ENCODE data around the gene MOCOS.

MOCOS gene

DNA sequence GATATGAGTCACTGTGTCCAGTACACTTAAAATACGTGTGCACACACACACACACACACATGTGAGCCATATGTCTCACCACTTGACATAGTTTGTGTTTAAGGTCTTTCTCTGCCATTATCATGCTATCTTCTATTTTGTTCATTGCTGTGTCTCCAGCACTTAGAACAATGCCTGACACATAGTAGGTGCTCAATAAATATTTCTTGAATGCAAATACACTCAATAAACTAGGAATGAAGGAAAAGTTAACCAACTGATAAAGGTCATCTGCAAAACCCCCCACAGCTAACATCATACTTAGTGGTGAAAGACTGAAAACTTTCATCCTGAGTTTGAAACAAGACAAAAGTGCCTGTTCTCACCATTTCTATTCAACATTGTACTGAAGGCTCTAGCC is 4.4 kb downstream of the MOCOS start:
- no peak overlapping the region for H3K4me3 Mint-ChIP-seq
- no peak overlapping the region for H3K27ac Mint-ChIP-seq
- TF ChIP-seq, protein P1, sequence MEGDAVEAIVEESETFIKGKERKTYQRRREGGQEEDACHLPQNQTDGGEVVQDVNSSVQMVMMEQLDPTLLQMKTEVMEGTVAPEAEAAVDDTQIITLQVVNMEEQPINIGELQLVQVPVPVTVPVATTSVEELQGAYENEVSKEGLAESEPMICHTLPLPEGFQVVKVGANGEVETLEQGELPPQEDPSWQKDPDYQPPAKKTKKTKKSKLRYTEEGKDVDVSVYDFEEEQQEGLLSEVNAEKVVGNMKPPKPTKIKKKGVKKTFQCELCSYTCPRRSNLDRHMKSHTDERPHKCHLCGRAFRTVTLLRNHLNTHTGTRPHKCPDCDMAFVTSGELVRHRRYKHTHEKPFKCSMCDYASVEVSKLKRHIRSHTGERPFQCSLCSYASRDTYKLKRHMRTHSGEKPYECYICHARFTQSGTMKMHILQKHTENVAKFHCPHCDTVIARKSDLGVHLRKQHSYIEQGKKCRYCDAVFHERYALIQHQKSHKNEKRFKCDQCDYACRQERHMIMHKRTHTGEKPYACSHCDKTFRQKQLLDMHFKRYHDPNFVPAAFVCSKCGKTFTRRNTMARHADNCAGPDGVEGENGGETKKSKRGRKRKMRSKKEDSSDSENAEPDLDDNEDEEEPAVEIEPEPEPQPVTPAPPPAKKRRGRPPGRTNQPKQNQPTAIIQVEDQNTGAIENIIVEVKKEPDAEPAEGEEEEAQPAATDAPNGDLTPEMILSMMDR (IDR thresholded peaks at IDR 0.05; ENCODE audit: unreplicated experiment in 3 of 3), result no peak
- H3K9me3 Mint-ChIP-seq, result no peaks in the 10 kb centered on the region
- peaks cover 23% of the 10 kb centered on the region for H3K4me1 Mint-ChIP-seq
- H3K27me3 Mint-ChIP-seq (ENCODE audit: low read depth), result peaks cover 32% of the 10 kb centered on the region
- H3K36me3 Mint-ChIP-seq (ENCODE audit: low read depth), result no peaks in the 10 kb centered on the region

DNA sequence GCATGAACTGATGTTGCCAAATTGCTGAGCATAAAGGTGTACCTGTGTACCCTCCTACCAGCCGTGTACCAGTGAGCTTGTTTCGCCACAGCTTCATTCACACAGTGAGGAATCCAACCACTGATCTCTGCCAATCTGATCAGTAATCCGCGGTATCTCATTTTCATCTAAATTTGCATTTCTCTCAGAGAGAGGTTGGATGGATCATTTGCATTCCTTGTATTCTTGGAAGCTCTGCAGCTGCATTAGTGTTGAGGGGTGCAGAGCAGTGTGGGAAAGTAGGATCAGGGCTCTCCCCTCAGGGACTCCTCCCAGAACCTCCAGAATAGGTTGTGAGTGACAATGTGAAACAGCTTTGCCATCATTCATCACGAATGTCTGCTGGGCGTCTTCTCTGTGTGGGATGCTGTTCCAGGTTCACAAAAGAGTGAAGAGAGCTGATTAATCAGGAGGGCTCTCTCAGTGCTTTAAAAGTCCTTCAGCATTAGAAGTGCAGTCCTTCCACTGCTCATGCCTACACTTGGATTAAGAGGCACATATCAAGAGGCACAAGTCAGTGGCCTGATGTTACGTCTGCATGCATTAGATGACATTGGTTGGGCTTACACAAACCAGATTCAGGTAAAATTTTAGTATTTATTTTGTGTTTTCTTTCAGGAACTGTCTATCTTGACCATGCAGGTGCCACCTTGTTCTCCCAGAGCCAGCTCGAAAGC is 7.5 kb downstream of the MOCOS start:
- no peaks in the 10 kb centered on the region for H3K9me3 Mint-ChIP-seq
- H3K36me3 Mint-ChIP-seq (ENCODE audit: low read depth), result no peaks in the 10 kb centered on the region
- no peak overlapping the region for H3K4me3 Mint-ChIP-seq
- H3K4me1 Mint-ChIP-seq, result peaks cover 6% of the 10 kb centered on the region
- H3K27me3 Mint-ChIP-seq (ENCODE audit: low read depth), result peaks cover 11% of the 10 kb centered on the region
- H3K27ac Mint-ChIP-seq, result no peak overlapping the region
- TF ChIP-seq, protein P1 (IDR thresholded peaks at IDR 0.05; ENCODE audit: unreplicated experiment in 3 of 3), result no peak

DNA sequence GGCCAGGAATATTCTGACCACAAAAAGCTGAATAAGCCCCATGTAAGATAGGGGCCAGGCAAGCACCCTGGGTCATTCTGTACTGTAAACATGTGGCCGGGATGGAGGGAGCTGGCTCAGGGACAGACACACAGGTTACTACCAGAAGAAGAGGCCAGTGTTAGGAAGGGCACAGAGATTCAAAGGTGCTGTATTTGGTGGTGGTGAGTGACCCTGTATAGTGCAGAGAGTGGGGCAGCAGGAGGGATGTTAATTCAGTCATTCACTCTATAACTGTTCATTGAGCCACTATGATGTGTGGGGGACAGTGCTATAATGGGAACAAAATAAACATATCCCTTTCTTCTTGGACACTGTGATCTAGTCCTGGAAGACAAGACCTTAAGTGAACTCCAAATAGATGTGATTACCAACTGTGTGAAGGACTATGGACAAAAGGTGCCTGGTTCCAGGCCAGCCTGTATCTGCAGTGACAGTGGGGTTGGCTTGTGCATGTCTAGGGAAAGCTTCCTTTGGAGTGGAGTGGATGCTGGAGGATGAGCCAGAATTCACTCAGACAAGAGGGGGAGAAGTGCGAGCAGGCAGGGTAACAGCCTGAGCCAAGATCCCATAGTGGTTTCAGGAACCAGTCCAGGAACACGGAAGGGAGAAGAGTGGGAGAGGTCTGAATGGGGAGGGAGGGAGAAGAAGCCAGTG is 8.3 kb downstream of the MOCOS start:
- no peak overlapping the region for H3K4me3 Mint-ChIP-seq
- TF ChIP-seq, protein P1 (IDR thresholded peaks at IDR 0.05; ENCODE audit: unreplicated experiment in 3 of 3), result no peak
- no peaks in the 10 kb centered on the region for H3K9me3 Mint-ChIP-seq

DNA sequence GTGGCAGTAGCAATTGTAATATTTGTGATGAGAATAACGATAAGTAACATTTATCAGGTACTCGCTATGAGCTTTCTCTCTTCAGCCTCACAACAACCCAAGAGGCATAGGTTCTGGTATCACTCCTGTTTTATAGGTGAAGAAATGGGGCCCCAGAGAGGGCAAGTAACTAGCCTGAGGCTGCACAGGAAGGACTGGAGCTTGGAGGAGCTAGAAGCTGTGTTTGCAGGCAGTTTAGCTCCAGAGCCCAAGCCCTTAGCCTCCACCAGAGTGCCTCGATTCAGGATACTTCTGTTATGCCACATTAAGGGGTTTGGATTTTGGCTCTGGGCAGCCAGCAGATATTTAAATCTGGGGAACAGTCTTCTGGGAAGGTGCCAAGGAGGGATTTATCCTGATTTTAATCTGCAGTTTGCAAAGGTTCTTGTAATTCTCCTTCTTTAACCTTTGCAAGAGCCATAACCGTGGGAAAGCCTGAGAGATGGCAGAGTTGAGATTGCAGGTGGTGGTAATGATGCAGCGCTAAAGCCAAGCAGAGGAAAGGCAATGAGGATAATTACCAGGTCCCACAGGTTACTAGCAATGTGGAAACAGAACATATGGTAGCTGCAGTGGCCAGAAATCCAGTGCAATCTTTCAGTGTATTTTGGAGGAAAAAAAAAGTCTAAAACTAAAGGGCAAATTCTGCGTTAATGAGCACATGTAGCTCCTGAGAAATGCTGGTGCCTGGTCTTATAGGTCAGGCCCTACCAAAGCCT is 9.1 kb downstream of the MOCOS start:
- Mint-ChIP-seq H3K27me3 (ENCODE audit: low read depth) (peaks cover 5% of the 10 kb centered on the region), H3K36me3 (ENCODE audit: low read depth) (no peaks in the 10 kb centered on the region), H3K27ac (no peak overlapping the region), H3K9me3 (no peaks in the 10 kb centered on the region), H3K4me3 (no peak overlapping the region), H3K4me1 (peaks cover 6% of the 10 kb centered on the region)
- TF ChIP-seq, protein P1 (IDR thresholded peaks at IDR 0.05; ENCODE audit: unreplicated experiment in 3 of 3), result no peak

More for the DNA sequence above, 8.3 kb downstream of the MOCOS start:
- H3K4me1 Mint-ChIP-seq, result peaks cover 6% of the 10 kb centered on the region
- H3K27me3 Mint-ChIP-seq (ENCODE audit: low read depth), result peaks cover 5% of the 10 kb centered on the region
- no peak overlapping the region for H3K27ac Mint-ChIP-seq
- no peaks in the 10 kb centered on the region for H3K36me3 Mint-ChIP-seq (ENCODE audit: low read depth)

DNA sequence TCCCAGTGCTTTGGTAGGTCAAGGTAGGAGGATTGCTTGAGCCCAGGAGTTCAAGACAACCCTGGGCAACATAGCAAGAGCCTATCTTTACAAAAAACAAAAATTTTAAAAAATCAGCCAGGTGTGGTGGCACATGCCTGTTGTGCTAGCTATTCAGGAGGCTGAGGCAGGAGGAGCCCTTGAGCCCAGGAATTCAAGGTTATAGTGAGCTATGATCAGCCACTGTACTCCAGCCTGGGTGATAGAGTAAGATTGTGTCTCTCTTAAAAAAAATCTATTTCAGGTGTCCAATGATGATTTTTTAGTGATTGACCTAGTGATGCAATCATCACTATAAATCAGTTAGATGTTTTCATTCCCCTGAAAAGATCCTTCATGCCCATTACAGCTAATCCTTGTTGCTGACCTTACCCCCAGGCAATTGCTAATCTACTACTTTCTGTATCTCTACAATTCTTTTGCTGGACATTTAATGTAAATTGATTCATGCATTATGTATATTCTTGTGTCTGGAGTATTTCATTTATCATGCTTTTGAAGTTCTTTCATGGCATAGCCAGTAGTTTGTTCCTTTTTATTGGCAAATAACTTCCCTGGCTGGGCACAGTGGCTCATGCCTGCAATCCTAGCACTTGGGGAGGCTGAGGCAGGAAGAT is 10.3 kb downstream of the MOCOS start:
- H3K9me3 Mint-ChIP-seq, result no peaks in the 10 kb centered on the region
- TF ChIP-seq, protein P1 (IDR thresholded peaks at IDR 0.05; ENCODE audit: unreplicated experiment in 3 of 3), result no peak
- H3K36me3 Mint-ChIP-seq (ENCODE audit: low read depth), result no peaks in the 10 kb centered on the region
- peaks cover 10% of the 10 kb centered on the region for H3K27me3 Mint-ChIP-seq (ENCODE audit: low read depth)
- H3K4me1 Mint-ChIP-seq, result peaks cover 6% of the 10 kb centered on the region
- no peak overlapping the region for H3K4me3 Mint-ChIP-seq
- H3K27ac Mint-ChIP-seq, result no peak overlapping the region
